ENCODE data around the gene CIAPIN1. TPM values are rescaled to one million over a fixed set of nuclear protein-coding genes. Genes with fewer than 3 reads are reported as not detected.

Gene CIAPIN1
- polyA plus RNA-seq, 1 of the 3 experiments (the other 2 are of a cell fraction) = 43.6 TPM

- no peak for DNase-seq
- Histone ChIP-seq H3F3A (replicated peaks; ENCODE audit: insufficient read depth) (no peaks in the 10 kb centered on the region), H4K20me1 (ENCODE audit: insufficient read depth) (no peaks in the 10 kb centered on the region), H3K36me3 (replicated peaks in 1 of 2; ENCODE audit: control insufficient read depth in 1 of 2, insufficient read depth in 2 of 2, low read length in 1 of 2) (peaks cover 63 to 73% of the 10 kb centered on the region in 2 experiments), H3K79me2 (ENCODE audit: insufficient read depth) (no peaks in the 10 kb centered on the region), H3K27me3 (ENCODE audit: insufficient read depth) (no peaks in the 10 kb centered on the region), H3K9me2 (no peaks in the 10 kb centered on the region), H3K27ac (ENCODE audit: low read depth in 2 of 2, low read length in 1 of 2) (no peak overlapping the region), H3K4me1 (ENCODE audit: control insufficient read depth in 1 of 2, insufficient read depth in 2 of 2, low read depth in 1 of 2, low read length in 1 of 2) (no peaks in the 10 kb centered on the region), H3K9me3 (no peaks in the 10 kb centered on the region), H2AFZ (ENCODE audit: low read depth) (no peak overlapping the region), H3K4me2 (no peak overlapping the region), H3K4me3 (ENCODE audit: low read depth in 2 of 2, low read length in 1 of 2) (no peak overlapping the region), H3K9ac (no peak overlapping the region)
- CTCF ChIA-PET = interaction anchor here (1.0 to 4.6 kb wide), 4 partner anchors 16 to 133 kb away, joined by 5 to 30 read pairs (median 10); partner anchors contain the start of gene POLR2C
- no peak for TF ChIP-seq RFX5 (IDR thresholded peaks at IDR 0.05; ENCODE audit: low read length)
- no peak for TF ChIP-seq FOXJ3 (CRISPR knock-in tag; IDR thresholded peaks at IDR 0.05)
- no peak for TF ChIP-seq GATA2 (CRISPR knock-in tag; IDR thresholded peaks at IDR 0.05)
- TF ChIP-seq CTCF (IDR thresholded peaks at IDR 0.05) = no peak
- TF ChIP-seq RXRA (IDR thresholded peaks at IDR 0.05; ENCODE audit: borderline replicate concordance, low read depth) = no peak
- no peak for TF ChIP-seq RCOR1 (IDR thresholded peaks at IDR 0.05; ENCODE audit: low read length)
- 100% methylated on average over 1 of the region's 2 CpGs for WGBS (ENCODE audit: low lambda C conversion rate)
- POLR2A ChIA-PET = interaction anchor here (2.1 kb wide), 1 partner anchor 13 kb away, joined by 6 read pairs; the partner anchor contains the start of genes CIAPIN1 and COQ9
Measured at GRCh38 chr16:57434003-57434402, 13.2 kb downstream of the CIAPIN1 start.

GRCh38 chr16:57432989-57433388 lies 14.2 kb downstream of the CIAPIN1 start:
- no peaks in the 10 kb centered on the region for H3K4me1 ChIP-seq (ENCODE audit: control insufficient read depth in 1 of 2, insufficient read depth in 2 of 2, low read depth in 1 of 2, low read length in 1 of 2)
- H3K9me3 ChIP-seq = no peaks in the 10 kb centered on the region
- no peaks in the 10 kb centered on the region for H3K79me2 ChIP-seq (ENCODE audit: insufficient read depth)
- no peak overlapping the region for H3K4me3 ChIP-seq (ENCODE audit: low read depth in 2 of 2, low read length in 1 of 2)
- H3K9ac ChIP-seq = no peak overlapping the region
- peaks cover 59 to 71% of the 10 kb centered on the region in 2 experiments for H3K36me3 ChIP-seq (replicated peaks in 1 of 2; ENCODE audit: control insufficient read depth in 1 of 2, insufficient read depth in 2 of 2, low read length in 1 of 2)
- H3F3A ChIP-seq (replicated peaks; ENCODE audit: insufficient read depth) = no peaks in the 10 kb centered on the region
- ChIA-PET CTCF (interaction anchor here (1.0 to 4.6 kb wide), 7 partner anchors 10 to 132 kb away, joined by 3 to 30 read pairs (median 8); partner anchors contain the start of gene POLR2C), POLR2A (interaction anchor here (2.1 kb wide), 1 partner anchor 14 kb away, joined by 6 read pairs; the partner anchor contains the start of genes CIAPIN1 and COQ9)
- H3K4me2 ChIP-seq = no peak overlapping the region
- TF ChIP-seq RCOR1 (IDR thresholded peaks at IDR 0.05; ENCODE audit: low read length) (no peak), SMC3 (IDR thresholded peaks at IDR 0.05; ENCODE audit: low read depth, low read length) (no peak), ELF1 (IDR thresholded peaks at IDR 0.05) (no peak), GATA2 (CRISPR knock-in tag; IDR thresholded peaks at IDR 0.05) (no peak), MXI1 (IDR thresholded peaks at IDR 0.05; ENCODE audit: low read depth, low read length) (no peak), EZH2phosphoT487 (IDR thresholded peaks at IDR 0.05; ENCODE audit: borderline replicate concordance, low read depth) (no peak)
- WGBS (ENCODE audit: low lambda C conversion rate) = 98% methylated on average over 3 of the region's 3 CpGs
- DNase-seq = no peak
- H4K20me1 ChIP-seq (ENCODE audit: insufficient read depth) = no peaks in the 10 kb centered on the region
- H2AFZ ChIP-seq (ENCODE audit: low read depth) = no peak overlapping the region
- H3K27me3 ChIP-seq (ENCODE audit: insufficient read depth) = no peaks in the 10 kb centered on the region
- H3K9me2 ChIP-seq = no peaks in the 10 kb centered on the region
- H3K27ac ChIP-seq (ENCODE audit: low read depth in 2 of 2, low read length in 1 of 2) = no peak overlapping the region
